Neural cell (in vitro differentiated cells): ENCODE results near the gene HOXB7. TPM values are rescaled to one million over a fixed set of nuclear protein-coding genes. Genes with fewer than 3 reads are reported as not detected.

ENCODE experiments used
- H2AFZ ChIP-seq: fragments of 200-600, 300-800 bp; sonication (generic), shearing (Covaris generic); 2 replicates; pipeline ENCODE4 v1.6.0; 2014; ENCODE audit warnings: low read depth, mild to moderate bottlenecking, antibody characterized with exemption, low read length, moderate library complexity
- H3F3A ChIP-seq: fragments of 200-600 bp; shearing (Covaris generic); 2 replicates; pipeline ENCODE4 v1.6.1; 2016; ENCODE audit warnings: mild to moderate bottlenecking, moderate library complexity, mixed read lengths, antibody characterized with exemption, low read length; ENCODE audit not compliant: insufficient read depth, poor library complexity, severe bottlenecking
- H3K27ac ChIP-seq: fragments of 200-600, 300-800 bp; sonication (generic), shearing (Covaris generic); 2 replicates; pipeline ENCODE4 v1.5.1; 2014; ENCODE audit warnings: mild to moderate bottlenecking, low read length, moderate library complexity
- H3K27me3 ChIP-seq: fragments of 300-800, 200-600 bp; sonication (generic), shearing (Covaris generic); 2 replicates; pipeline ENCODE4 v1.6.0; 2014; ENCODE audit warnings: mild to moderate bottlenecking, low read depth, low read length, moderate library complexity; ENCODE audit not compliant: insufficient read depth
- H3K36me3 ChIP-seq: fragments of 300-800, 200-600 bp; sonication (generic), shearing (Covaris generic); 2 replicates; pipeline ENCODE4 v1.5.1; 2014; ENCODE audit warnings: mild to moderate bottlenecking, antibody characterized with exemption, low read length, moderate library complexity; ENCODE audit not compliant: insufficient read depth
- H3K4me2 ChIP-seq: fragments of 300-800, 200-600 bp; sonication (generic), shearing (Covaris generic); 2 replicates; pipeline ENCODE4 v1.6.0; 2014; ENCODE audit warnings: mild to moderate bottlenecking, low read length
- H3K4me3 ChIP-seq: fragments of 300-800, 200-600 bp; sonication (generic), shearing (Covaris generic); 2 replicates; pipeline ENCODE4 v1.5.1; 2014; ENCODE audit warnings: mild to moderate bottlenecking, low read length, moderate library complexity
- H3K79me2 ChIP-seq: fragments of 200-600 bp; shearing (Covaris generic); replicated peaks from 2 replicates; pipeline ENCODE4 v1.6.0; 2014; ENCODE audit warnings: mild to moderate bottlenecking, low read length, moderate library complexity; ENCODE audit not compliant: insufficient read depth
- H3K9ac ChIP-seq: fragments of 300-800, 200-600 bp; sonication (generic), shearing (Covaris generic); 2 replicates; pipeline ENCODE4 v1.6.1; 2016; ENCODE audit warnings: mild to moderate bottlenecking, low read length, mixed read lengths
- H3K9me2 ChIP-seq: fragments of 200-600 bp; shearing (Covaris generic); 2 replicates; pipeline ENCODE4 v1.6.1; 2016; ENCODE audit warnings: mild to moderate bottlenecking, low read length, mixed read lengths; ENCODE audit not compliant: insufficient read depth
- H3K9me3 ChIP-seq: fragments of 200-600, 300-800 bp; sonication (generic), shearing (Covaris generic); 2 replicates; pipeline ENCODE4 v1.6.1; 2016; ENCODE audit warnings: mild to moderate bottlenecking, mixed run types, low read length, moderate library complexity, mixed read lengths
- H4K20me1 ChIP-seq: fragments of 200-600 bp; shearing (Covaris generic); 2 replicates; pipeline ENCODE4 v1.6.1; 2016; ENCODE audit warnings: mild to moderate bottlenecking, mixed run types; ENCODE audit not compliant: insufficient read depth
- CTCF ChIP-seq: fragments of 450-650 bp; IDR thresholded peaks from 2 replicates; pipeline ENCODE4 v1.5.1; 2014; ENCODE audit warnings: antibody characterized with exemption, mild to moderate bottlenecking, moderate library complexity; ENCODE audit not compliant: poor library complexity, severe bottlenecking
- EP300 ChIP-seq: fragments of 450-650 bp; conservative IDR thresholded peaks from 2 replicates; pipeline ENCODE4 v1.6.1; 2014; ENCODE audit warnings: antibody characterized with exemption, mild to moderate bottlenecking, moderate library complexity; ENCODE audit not compliant: poor library complexity, severe bottlenecking
- EZH2 ChIP-seq: fragments of 200-600, 300-800 bp; shearing (Covaris generic), sonication (generic); IDR thresholded peaks from 2 replicates; pipeline ENCODE4 v1.6.1; 2014; ENCODE audit warnings: antibody characterized with exemption, low read length, borderline replicate concordance, mild to moderate bottlenecking; ENCODE audit not compliant: insufficient read depth, poor library complexity, severe bottlenecking
- MXI1 ChIP-seq: fragments of 450-650 bp; conservative IDR thresholded peaks from 2 replicates; pipeline ENCODE4 v1.6.1; 2014; ENCODE audit warnings: antibody characterized with exemption, mild to moderate bottlenecking; ENCODE audit not compliant: poor library complexity, severe bottlenecking
- POLR2AphosphoS5 ChIP-seq: IDR thresholded peaks from 2 replicates; pipeline ENCODE4 v1.6.1; 2012
- RAD21 ChIP-seq: fragments of 450-650 bp; conservative IDR thresholded peaks from 2 replicates; pipeline ENCODE4 v1.6.1; 2014; ENCODE audit warnings: antibody characterized with exemption, mild to moderate bottlenecking, moderate library complexity
- REST ChIP-seq: IDR thresholded peaks from 2 replicates; pipeline ENCODE4 v1.6.1; 2012; ENCODE audit warnings: borderline replicate concordance
- SMC3 ChIP-seq: fragments of 450-650 bp; conservative IDR thresholded peaks from 2 replicates; pipeline ENCODE4 v1.6.1; 2014; ENCODE audit warnings: antibody characterized with exemption, mild to moderate bottlenecking, moderate library complexity; ENCODE audit not compliant: poor library complexity
- TAF1 ChIP-seq: IDR thresholded peaks from 2 replicates; pipeline ENCODE4 v1.6.1; 2012; ENCODE audit warnings: low read depth
- polyA plus RNA-seq: library from polyadenylated mRNA; depleted of rRNA; stranded (reverse); fragments of >200 nt; gene quantifications from 2 replicates; pipeline ENCODE4 v1.2.3, GENCODE V29; 2014

Gene HOXB7
- polyA plus RNA-seq, 1 donor from 2014 or later: not detected

GRCh38 chr17:48596735-48597527 lies 13.9 kb downstream of the HOXB7 start:
- no peak overlapping the region for H2AFZ ChIP-seq
- no peak overlapping the region for H3K4me2 ChIP-seq
- no peaks in the 10 kb centered on the region for H3K79me2 ChIP-seq

GRCh38 chr17:48596000-48596734 lies 14.7 kb downstream of the HOXB7 start:
- Histone ChIP-seq H3K9me2 (no peaks in the 10 kb centered on the region), H2AFZ (no peak overlapping the region), H3K27me3 (peaks cover 100% of the 10 kb centered on the region), H4K20me1 (no peaks in the 10 kb centered on the region), H3K4me2 (no peak overlapping the region), H3K9ac (no peak overlapping the region), H3K27ac (no peak overlapping the region), H3K79me2 (no peaks in the 10 kb centered on the region), H3K36me3 (no peaks in the 10 kb centered on the region), H3F3A (no peaks in the 10 kb centered on the region), H3K4me3 (no peak overlapping the region), H3K9me3 (peaks cover 3% of the 10 kb centered on the region)
- no peak for TF ChIP-seq TAF1
- no peak for TF ChIP-seq EP300
- TF ChIP-seq CTCF: no peak
- TF ChIP-seq SMC3: no peak
- TF ChIP-seq RAD21: no peak
- TF ChIP-seq EZH2: no peak
- TF ChIP-seq REST: no peak
- no peak for TF ChIP-seq POLR2AphosphoS5
- TF ChIP-seq MXI1: no peak

More at GRCh38 chr17:48596735-48597527, 13.9 kb downstream of the HOXB7 start:
- Histone ChIP-seq H3F3A (no peaks in the 10 kb centered on the region), H3K4me3 (no peak overlapping the region), H4K20me1 (no peaks in the 10 kb centered on the region), H3K36me3 (no peaks in the 10 kb centered on the region), H3K9ac (no peak overlapping the region), H3K9me2 (no peaks in the 10 kb centered on the region), H3K9me3 (peaks cover 3% of the 10 kb centered on the region), H3K27ac (no peak overlapping the region), H3K27me3 (peaks cover 100% of the 10 kb centered on the region)
- TF ChIP-seq SMC3: no peak
- TF ChIP-seq EP300: no peak
- no peak for TF ChIP-seq POLR2AphosphoS5
- TF ChIP-seq TAF1: no peak
